IMR-90 (cell line): ENCODE data around the gene RDH13.

Experiments
- BHLHE40 ChIP-seq: fragments of 150-350 bp; IDR thresholded peaks from 2 replicates; pipeline ENCODE4 v1.6.1; 2016; ENCODE audit warnings: mild to moderate bottlenecking, low read depth, low read length
- CEBPB ChIP-seq: IDR thresholded peaks from 2 replicates; pipeline ENCODE4 v1.6.1; 2012; ENCODE audit warnings: low read depth, low read length, improper control_type of control experiment
- CHD1 ChIP-seq: IDR thresholded peaks from 2 replicates; pipeline ENCODE4 v1.6.1; 2012; ENCODE audit warnings: low read depth, low read length, improper control_type of control experiment
- MAFK ChIP-seq: IDR thresholded peaks from 2 replicates; pipeline ENCODE4 v1.6.1; 2012; ENCODE audit warnings: low read depth, low read length, improper control_type of control experiment
- NFE2L2 ChIP-seq: fragments of 150-350 bp; IDR thresholded peaks from 2 replicates; pipeline ENCODE4 v1.6.1; 2016; ENCODE audit warnings: low read depth, mild to moderate bottlenecking, low read length
- POLR2A ChIP-seq: IDR thresholded peaks from 2 replicates; pipeline ENCODE4 v1.6.1; 2012; ENCODE audit warnings: mild to moderate bottlenecking, low read depth, low read length
- RFX5 ChIP-seq: IDR thresholded peaks from 2 replicates; pipeline ENCODE4 v1.8.0; 2012; ENCODE audit warnings: low read depth, mild to moderate bottlenecking, low read length, moderate library complexity
- SMC3 ChIP-seq: fragments of 150-350 bp; IDR thresholded peaks from 2 replicates; pipeline ENCODE4 v1.6.1; 2016; ENCODE audit warnings: low read depth, mild to moderate bottlenecking, antibody characterized with exemption, low read length, moderate library complexity
- TF ChIP-seq, protein P1 (sequence below): fragments of 150-350 bp; IDR thresholded peaks from 2 replicates; pipeline ENCODE4 v1.6.1; 2016; ENCODE audit warnings: low read depth, mild to moderate bottlenecking, low read length, moderate library complexity, borderline replicate concordance
- TF ChIP-seq, protein P2 (sequence below): conservative IDR thresholded peaks from 2 replicates; pipeline ENCODE4 v1.5.1; 2012; ENCODE audit warnings: mild to moderate bottlenecking, low read depth, low read length, improper control_type of control experiment
- TF ChIP-seq, protein P3 (sequence below): fragments of 150-350 bp; IDR thresholded peaks from 2 replicates; pipeline ENCODE4 v1.6.1; 2017; ENCODE audit warnings: mild to moderate bottlenecking, antibody characterized with exemption, low read length, low read depth

DNA sequence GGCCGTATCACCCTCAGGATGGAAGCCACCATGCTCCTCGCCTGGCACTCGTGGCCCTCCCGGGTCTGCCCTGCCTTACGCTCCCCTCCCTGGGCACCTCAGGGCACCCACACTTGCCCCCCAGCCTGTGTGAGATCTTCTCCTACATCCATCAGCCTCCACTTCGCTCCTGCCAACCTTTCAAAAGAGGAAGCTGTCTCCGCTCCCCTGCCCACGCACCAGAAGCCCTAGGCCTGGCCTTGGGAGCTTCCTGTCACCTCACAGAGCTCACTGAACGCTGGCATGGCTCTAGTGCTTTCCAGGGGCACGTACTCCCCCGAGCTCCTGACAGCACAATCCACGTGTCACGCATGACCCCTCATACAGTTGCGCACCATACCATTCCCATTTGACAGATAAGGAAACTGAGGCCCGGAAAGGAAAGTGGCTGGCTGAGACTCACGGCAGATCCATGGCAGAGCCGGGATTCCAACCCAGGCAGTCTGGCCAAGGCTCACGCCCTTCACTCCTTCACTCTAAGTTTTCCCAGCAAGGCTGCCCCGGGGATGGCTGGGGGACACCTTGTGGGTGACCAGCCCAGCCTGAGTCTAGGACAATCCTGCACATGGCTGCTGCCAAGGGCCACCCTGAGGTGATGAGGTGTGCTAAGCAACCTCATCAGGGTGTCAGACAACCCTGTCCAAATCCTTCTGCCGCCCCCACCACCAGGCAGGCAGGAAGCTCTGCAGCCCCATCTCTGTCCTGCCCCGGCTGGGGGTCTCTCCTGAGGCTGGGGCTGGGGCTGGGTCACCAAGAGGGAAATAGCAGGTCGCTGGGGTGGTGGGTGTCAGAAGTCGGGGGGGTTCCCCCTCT, 35.1 kb upstream of the RDH13 start:
- TF ChIP-seq POLR2A (no peak), CEBPB (no peak), NFE2L2 (no peak), RFX5 (no peak), MAFK (no peak), BHLHE40 (no peak), CHD1 (no peak), SMC3 (no peak)
- TF ChIP-seq, protein P1, sequence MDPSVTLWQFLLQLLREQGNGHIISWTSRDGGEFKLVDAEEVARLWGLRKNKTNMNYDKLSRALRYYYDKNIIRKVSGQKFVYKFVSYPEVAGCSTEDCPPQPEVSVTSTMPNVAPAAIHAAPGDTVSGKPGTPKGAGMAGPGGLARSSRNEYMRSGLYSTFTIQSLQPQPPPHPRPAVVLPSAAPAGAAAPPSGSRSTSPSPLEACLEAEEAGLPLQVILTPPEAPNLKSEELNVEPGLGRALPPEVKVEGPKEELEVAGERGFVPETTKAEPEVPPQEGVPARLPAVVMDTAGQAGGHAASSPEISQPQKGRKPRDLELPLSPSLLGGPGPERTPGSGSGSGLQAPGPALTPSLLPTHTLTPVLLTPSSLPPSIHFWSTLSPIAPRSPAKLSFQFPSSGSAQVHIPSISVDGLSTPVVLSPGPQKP = no peak
- TF ChIP-seq, protein P2, sequence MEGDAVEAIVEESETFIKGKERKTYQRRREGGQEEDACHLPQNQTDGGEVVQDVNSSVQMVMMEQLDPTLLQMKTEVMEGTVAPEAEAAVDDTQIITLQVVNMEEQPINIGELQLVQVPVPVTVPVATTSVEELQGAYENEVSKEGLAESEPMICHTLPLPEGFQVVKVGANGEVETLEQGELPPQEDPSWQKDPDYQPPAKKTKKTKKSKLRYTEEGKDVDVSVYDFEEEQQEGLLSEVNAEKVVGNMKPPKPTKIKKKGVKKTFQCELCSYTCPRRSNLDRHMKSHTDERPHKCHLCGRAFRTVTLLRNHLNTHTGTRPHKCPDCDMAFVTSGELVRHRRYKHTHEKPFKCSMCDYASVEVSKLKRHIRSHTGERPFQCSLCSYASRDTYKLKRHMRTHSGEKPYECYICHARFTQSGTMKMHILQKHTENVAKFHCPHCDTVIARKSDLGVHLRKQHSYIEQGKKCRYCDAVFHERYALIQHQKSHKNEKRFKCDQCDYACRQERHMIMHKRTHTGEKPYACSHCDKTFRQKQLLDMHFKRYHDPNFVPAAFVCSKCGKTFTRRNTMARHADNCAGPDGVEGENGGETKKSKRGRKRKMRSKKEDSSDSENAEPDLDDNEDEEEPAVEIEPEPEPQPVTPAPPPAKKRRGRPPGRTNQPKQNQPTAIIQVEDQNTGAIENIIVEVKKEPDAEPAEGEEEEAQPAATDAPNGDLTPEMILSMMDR = no peak
- TF ChIP-seq, protein P3, sequence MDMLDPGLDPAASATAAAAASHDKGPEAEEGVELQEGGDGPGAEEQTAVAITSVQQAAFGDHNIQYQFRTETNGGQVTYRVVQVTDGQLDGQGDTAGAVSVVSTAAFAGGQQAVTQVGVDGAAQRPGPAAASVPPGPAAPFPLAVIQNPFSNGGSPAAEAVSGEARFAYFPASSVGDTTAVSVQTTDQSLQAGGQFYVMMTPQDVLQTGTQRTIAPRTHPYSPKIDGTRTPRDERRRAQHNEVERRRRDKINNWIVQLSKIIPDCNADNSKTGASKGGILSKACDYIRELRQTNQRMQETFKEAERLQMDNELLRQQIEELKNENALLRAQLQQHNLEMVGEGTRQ = no peak
